ENCODE results near the gene ZNF43. TPM values are rescaled to one million over a fixed set of nuclear protein-coding genes. Genes with fewer than 3 reads are reported as not detected.

ZNF43 gene
- total RNA-seq, 1 experiment from 2014 or later = 51.6 TPM

DNA sequence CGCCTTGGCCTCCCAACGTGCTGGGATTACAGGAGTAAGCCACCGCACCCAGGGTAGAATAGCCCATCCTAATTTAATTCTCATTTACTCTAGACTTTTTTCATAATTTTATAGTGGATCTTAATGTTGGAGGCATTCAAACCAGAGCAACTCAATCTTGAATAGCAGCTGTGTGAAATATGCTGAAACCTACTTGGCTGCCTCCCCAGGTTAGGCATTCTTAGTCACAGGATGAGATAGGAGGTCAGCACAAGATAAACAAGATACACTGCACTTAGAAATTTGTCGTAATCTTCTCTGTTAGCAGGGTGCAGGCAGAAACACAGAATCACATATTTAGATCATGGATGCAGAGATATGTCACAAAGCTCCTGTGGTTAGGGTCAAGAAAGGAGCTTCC is 2.7 kb upstream of the ZNF43 start:
- H3T11ph ChIP-seq (ENCODE audit: low read length) = no peak overlapping the region
- H2BK12ac ChIP-seq (ENCODE audit: insufficient read length, low read depth, low read length) = no peak overlapping the region
- WGBS (ENCODE audit: extremely low coverage, insufficient read length, low lambda C conversion rate) = no CpG with 5 or more reads among the region's 4 CpGs
- no peak overlapping the region for H2AFZ ChIP-seq (ENCODE audit: low read length)
- no peak overlapping the region for H2BK15ac ChIP-seq (ENCODE audit: low read depth, low read length)
- H3K27me3 Mint-ChIP-seq (ENCODE audit: low read depth) = peaks cover 2% of the 10 kb centered on the region; the same call in 1 of the 2 replicates
- no peaks in the 10 kb centered on the region for H3K79me2 ChIP-seq (ENCODE audit: insufficient read depth, low read length)
- no peak for DNase-seq
- H3K79me1 ChIP-seq (ENCODE audit: insufficient read depth, low read depth, low read length, poor library complexity, severe bottlenecking) = no peaks in the 10 kb centered on the region
- no peaks in the 10 kb centered on the region for H3K9me3 ChIP-seq (ENCODE audit: control insufficient read depth, low read depth, low read length)
- H4K20me1 ChIP-seq (ENCODE audit: control insufficient read depth, insufficient read depth, insufficient read length) = no peaks in the 10 kb centered on the region
- H3K18ac ChIP-seq (ENCODE audit: insufficient read length, low read depth, low read length) = no peak overlapping the region
- H3K4me2 ChIP-seq (ENCODE audit: insufficient read depth, insufficient read length, low read length) = no peak overlapping the region
- peaks cover 6 to 7% of the 10 kb centered on the region in 2 experiments; a peak in 3 of 5 replicates for H3K9me3 Mint-ChIP-seq
- H3K4me1 ChIP-seq (ENCODE audit: insufficient read depth, low read length) = no peaks in the 10 kb centered on the region
- no peak overlapping the region for H3K9ac ChIP-seq (ENCODE audit: extremely low read depth, insufficient read length, low read length)
- no peak overlapping the region for H3K56ac ChIP-seq (ENCODE audit: insufficient read length, low read depth, low read length)
- peaks cover 4 to 15% of the 10 kb centered on the region in 2 experiments for H3K4me1 Mint-ChIP-seq
- no peak overlapping the region for H4K8ac ChIP-seq (replicated peaks; ENCODE audit: insufficient read length, low read depth, low read length)
- no peak overlapping the region for H3K4me3 Mint-ChIP-seq
- H4K91ac ChIP-seq (ENCODE audit: insufficient read length, low read depth, low read length) = no peak overlapping the region
- no peak overlapping the region for H2BK5ac ChIP-seq (ENCODE audit: insufficient read length, low read length)
- no peak for TF ChIP-seq CTCF (conservative IDR thresholded peaks at IDR 0.05)
- no peaks in the 10 kb centered on the region for H3K23me2 ChIP-seq (ENCODE audit: insufficient read length, low read depth, low read length, poor library complexity, severe bottlenecking)
- no peak overlapping the region for H4K5ac ChIP-seq (ENCODE audit: insufficient read length, low read depth, low read length)
- no peak overlapping the region for H2AK5ac ChIP-seq (ENCODE audit: insufficient read length, low read length)
- peak overlapping the region in 1 of 3 experiments; percentile 40; a peak in 2 of 7 replicates for H3K27ac Mint-ChIP-seq
- H2BK120ac ChIP-seq (ENCODE audit: low read depth, low read length, poor library complexity, severe bottlenecking) = no peak overlapping the region
- H3K23ac ChIP-seq (ENCODE audit: insufficient read length, low read depth, low read length) = no peak overlapping the region
- no peaks in the 10 kb centered on the region for H3K27me3 ChIP-seq (ENCODE audit: insufficient read depth, low read length)
- no peak overlapping the region for H3K27ac ChIP-seq (ENCODE audit: insufficient read length, low read depth, low read length)
- H2BK20ac ChIP-seq (ENCODE audit: low read depth, low read length, poor library complexity, severe bottlenecking) = no peak overlapping the region
- no peak overlapping the region for H3K14ac ChIP-seq (ENCODE audit: insufficient read depth, low read length)
- H3K36me3 Mint-ChIP-seq (ENCODE audit: insufficient read depth in 1 of 3, low read depth in 3 of 3) = peaks cover 54 to 64% (median 60%) of the 10 kb centered on the region in 3 experiments
- H3K4ac ChIP-seq (ENCODE audit: low read depth, low read length) = no peak overlapping the region

All from H9 (cell line).